Raji (cell line): ENCODE data around the gene NDRG4.

ENCODE experiments used
- POLR2A ChIP-seq: IDR thresholded peaks from 2 replicates; pipeline ENCODE4 v1.6.1; 2011; ENCODE audit warnings: low read depth, low read length, control low read depth; ENCODE audit not compliant: insufficient read depth

NDRG4 gene, protein sequence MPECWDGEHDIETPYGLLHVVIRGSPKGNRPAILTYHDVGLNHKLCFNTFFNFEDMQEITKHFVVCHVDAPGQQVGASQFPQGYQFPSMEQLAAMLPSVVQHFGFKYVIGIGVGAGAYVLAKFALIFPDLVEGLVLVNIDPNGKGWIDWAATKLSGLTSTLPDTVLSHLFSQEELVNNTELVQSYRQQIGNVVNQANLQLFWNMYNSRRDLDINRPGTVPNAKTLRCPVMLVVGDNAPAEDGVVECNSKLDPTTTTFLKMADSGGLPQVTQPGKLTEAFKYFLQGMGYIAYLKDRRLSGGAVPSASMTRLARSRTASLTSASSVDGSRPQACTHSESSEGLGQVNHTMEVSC

DNA sequence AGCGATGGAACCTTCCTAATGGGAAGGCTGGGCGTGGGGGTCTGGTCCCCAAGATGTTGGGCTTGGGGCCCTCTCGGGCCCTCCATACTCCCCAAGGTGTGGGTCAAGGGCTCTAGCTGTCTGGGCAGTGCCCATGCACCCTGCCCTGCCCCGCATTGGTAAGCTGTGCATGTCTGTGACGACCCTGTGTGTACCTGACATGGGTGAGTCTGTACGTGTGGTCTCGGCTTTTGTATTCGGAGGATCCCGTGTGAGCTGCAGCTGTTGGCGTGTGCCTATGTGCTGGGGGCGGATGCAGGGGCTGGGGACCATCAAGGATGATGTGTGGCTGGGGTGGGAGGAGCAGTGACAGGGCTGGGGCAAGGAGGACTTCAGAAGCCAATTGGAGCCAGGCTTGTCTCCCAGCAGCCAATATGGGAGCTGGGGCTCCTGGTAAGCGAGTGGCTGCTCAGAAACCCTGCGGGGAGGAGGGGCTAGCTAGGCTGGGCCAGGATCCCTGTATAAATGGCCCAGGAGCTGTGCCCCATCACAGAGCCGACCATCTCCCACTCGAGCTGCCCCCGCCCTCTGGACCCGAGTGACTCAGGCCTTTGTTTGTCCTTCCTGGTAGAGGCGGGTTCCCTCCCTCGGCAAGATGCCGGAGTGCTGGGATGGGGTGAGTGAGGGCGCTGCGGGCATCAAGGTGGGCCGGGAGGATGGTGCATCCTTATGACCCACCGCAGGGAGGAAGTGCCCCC is at the start of gene NDRG4:
Gene NDRG4 (plus strand): TSS at position 529 of the 737 bp plus-strand sequence. CDS start 106 bp downstream, at position 635.
- TF ChIP-seq POLR2A, result no peak

DNA sequence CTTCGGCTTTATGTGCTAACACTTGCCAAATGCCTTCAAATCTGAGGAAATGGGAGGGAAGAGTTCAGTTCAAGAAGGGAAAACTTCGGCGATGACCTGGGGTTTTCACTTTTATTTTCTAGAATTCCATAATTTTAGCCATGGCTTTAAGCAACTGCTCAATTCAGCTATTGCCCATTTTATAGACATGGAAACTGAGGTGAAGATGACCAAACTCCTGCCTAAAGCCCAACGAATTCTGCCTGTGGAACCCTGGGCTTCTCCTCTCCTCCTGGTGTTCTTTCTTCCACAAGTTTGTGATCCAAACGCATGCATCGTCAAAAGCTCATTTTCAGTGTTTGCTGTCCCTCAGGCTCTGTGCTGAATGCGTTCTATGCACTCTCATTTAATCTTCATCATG is 49.4 kb upstream of the NDRG4 start:
- no peak for TF ChIP-seq POLR2A

DNA sequence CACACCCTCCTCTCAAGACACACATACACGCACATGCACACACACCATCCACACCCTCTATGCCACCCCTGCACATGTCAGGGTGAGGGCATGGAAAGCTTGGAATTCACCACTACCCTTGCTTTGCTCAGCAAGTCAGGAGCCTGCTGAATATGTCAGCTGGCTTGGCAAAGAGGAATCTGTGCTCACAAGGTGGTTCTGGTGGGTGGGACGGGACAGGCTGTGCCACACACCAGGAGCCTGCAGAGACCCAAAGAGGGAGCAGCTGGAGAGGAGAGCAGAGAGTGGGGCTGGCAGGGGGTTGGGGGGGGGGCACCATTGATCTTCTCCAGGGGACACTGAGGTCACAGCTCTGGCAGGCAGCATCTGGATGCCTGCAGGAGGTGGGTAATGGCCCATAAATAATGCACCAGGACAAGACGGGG is 48.7 kb upstream of the NDRG4 start:
- no peak for TF ChIP-seq POLR2A

DNA sequence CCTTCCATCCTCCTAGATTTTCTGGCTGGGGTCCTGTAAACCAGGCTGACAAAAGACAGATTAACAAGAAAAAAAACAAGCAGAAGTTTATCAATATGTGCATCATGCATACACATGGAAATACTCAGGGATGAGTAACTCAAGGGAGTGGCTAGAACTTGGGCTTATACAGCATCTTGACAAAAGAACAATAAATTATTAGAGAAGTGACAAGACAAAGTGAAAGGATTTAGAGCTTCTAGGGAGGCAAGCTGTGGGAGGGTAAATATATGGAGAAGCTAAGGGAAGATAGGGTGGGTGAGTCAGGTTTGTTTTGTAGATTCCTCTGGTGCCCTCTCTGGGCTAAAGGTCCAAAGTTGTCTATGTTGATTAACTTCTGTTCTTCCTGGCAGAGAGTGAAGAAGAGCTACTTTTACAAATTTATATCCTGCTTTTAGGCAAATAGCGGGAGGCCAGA is 48.0 kb upstream of the NDRG4 start:
- TF ChIP-seq POLR2A, result no peak

DNA sequence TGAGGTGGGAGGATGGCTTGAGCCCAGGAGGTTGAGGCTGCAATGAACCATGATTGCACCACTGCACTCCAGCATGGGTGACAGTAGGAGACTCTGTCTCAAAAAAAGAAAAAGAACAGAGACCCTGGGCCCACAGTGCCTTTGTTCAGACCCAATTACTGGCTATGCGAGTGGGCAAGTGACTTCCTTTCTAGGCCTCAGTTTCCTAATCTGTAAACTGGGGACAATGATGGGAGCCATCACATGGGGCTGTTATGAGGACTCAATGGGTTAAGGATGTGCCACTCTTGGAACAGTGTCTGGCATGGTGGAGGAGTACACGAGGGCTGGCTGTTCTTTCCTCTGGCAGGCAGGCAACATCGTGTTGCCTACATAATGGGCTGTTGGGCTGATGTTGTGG is 47.3 kb upstream of the NDRG4 start:
- no peak for TF ChIP-seq POLR2A

DNA sequence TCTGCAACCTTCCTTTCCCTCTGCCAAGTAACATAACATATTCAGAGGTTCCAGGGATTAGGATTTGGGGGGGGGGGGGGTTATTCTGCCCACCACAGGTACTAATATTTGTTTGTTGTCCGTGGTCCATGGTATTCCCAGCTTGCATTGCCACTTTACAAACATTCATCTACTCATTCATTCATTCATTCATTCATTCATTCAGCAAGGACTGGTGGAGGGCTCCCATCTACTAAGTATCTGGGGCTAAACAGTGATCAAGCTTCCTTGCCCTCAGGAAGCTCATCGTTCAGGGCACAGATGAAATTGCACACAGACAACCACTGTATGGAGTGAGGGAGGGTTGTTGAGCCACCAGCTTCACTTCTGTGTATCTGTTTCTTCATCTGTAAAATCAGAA is 45.8 kb upstream of the NDRG4 start:
- TF ChIP-seq POLR2A, result no peak

DNA sequence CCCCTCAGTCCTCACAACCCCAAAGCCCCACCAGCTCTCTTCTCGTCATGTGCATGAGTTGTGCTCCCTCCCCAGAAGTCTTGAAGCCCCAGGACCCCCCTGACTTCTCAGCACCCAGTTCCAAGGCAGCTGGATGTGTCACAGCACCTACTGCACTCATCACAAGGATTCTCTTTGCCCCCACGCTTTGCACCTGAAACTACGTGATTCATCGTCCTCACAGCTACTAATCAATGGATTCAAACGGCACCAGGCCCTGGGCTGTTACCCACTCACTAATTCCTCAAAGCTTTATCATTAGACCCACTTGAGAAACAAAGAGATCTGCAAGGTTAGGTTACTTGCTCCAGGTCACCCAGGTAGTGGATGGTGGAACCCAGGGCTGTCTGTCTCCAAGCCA is 45.1 kb upstream of the NDRG4 start:
- no peak for TF ChIP-seq POLR2A

DNA sequence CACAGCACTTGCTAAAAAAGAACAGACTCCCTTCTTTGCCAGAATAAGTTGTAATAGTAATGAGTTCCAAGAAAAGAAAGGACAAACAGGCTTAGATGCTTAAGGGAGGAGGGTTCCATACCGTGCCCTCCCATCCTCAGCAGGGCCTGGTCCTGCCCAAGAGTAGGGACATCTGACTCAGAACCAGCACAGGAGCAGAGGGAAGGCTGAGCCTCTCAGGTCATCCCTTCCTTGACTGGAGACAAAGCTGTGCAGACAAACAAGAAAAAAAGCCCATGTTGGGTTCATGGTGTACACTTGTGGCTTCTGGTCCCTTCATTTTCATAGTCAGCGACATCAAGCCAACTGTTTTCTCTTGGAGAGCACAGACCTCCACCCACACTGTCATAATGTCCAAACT is 44.2 kb upstream of the NDRG4 start:
- no peak for TF ChIP-seq POLR2A

DNA sequence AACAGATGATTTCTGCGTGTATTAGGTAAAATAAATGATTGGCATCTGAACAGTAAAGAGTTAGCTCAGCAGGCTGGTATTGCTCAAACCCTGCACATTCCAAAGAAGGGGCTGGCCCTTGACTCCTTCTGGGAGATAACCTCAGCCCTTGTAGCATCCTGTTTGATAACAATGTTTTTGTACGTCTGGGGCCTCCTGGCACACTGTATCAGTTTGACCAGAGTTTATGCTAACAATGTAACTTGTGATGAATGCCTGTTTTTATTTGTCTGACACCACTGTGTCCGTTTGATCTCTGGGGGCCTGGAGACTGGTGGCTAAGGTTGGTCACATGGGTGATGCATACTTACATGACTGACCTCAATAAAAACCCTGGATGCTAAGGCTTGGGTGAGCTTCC is 43.8 kb upstream of the NDRG4 start:
- TF ChIP-seq POLR2A, result no peak

DNA sequence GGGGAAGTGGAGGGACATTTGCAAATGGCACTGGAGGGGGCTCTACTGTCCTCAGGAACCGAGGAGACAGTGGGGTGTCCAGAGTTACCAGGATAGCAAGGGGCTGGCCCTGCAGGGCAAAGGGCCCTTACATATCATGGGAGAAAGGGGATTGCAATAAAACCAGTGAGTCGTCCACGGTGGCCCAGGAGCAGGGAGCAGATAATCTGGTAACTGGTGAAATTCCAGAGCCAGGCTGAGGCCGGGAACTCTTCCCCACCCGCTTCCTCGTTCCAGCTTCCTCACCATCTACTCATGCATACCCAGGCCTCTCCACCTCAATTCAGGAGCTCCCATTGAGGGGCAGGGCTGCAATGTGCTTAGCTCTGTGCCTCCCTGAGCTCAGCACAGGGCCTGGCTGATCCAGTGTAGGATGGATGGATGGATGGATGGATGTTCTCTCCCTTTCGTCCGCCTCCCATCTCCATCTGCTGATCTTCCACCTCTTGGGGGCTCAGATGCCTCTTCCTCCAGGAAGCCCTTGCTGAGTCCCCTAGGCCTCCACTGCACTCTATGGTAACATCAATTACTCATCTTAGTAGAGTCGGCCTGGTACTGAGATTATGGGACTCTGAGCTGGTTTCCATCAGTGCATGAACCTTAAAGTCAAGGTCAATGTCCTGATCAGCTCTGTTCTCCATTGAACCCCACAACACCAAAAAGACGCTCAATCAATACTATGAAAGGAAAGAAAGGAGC is 41.2 kb upstream of the NDRG4 start:
- TF ChIP-seq POLR2A, result no peak

DNA sequence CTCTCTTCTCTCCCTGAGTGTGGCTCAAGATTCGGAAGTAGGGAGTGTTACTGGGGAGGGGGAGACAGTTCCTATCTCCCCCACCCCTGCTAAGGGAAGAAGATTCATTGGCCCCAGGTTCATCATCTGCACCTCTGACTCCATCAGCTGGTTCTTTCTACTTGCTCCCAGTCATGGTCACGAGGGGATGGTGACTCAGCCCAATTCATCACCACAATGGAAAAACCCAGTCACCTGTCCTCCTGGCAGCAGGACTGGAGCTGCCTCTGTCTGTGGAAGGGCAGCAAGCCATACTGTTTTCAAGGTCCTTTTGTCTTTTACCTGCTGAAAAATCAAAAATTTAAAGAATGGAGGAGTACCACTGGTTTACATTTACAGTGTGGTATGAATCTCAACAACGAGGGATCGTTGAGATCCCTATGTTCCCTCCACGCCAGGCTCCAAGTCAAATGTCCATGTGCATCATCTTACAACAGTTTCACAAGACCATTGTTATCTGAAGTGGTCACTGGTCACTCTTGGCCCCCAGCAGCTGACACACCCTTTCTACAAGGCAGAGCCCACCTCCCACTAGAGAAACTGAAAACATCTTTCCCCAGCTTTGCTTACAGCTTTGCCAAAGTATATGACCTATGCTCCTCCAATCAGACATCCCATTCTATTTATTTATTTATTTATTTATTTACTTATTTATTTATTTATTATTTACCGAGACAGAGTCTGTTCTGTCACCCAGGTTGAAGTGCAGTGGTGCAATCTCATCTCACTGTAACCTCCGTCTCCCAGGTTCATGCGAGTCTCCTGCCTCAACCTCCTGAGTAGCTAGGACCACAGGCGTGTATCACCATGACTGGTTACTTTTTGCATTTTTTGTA is 40.4 kb upstream of the NDRG4 start:
- no peak for TF ChIP-seq POLR2A

DNA sequence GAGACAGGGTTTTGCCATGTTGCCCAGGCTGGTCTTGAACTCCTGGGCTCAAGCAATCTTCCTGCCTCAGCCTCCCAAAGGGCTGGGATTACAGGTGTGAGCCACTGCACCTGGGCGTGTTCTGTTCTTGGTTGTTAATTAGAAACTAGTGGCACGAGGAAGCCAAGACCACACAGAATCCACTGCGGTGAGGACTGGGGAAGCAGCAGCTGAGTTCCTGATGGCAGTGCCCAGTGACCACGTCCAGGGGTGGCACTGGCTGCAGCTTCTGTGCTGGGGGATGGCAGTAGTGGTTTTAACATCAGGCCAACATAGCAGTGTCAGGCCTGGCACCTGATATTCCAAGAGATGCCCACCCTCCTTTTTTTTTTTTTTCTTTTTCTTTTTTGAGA is 39.7 kb upstream of the NDRG4 start:
- no peak for TF ChIP-seq POLR2A

DNA sequence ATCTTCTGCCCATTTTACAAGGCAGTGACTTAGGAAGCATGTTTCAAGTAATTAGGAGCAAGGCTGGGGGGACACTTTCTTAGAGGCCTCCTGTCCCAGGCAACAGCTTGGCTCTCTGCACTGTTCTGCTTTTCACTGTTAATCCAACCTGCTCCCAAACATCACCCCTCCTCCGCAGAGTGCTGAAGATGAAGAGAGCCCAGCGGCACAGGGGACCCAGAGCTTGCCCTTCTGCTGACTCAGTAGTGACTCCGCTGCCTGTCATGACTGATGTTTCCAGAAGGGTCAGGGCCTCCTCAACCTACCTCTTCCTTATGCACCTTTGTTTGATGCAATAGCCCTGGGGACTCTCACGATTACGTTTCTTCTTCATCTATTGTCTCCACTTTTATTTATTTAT is 38.9 kb upstream of the NDRG4 start:
- TF ChIP-seq POLR2A, result no peak

DNA sequence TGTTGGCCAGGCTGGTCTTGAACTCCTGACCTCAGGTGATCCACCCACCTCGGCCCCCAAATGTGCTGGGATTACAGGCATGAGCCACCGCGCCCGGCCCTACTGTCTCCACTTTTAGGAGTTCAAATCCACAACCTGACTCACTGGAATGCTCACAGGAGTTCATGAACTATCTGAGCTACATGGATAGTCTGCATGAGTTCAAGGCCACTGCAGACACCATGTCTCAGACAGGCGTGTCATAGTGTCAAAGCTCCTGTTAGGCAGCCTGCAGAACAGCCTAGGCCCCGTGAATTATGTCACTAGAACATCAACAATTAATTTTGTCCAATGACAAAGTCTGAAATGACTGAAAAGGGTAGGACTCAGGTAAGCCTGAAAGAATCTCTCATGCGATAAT is 38.3 kb upstream of the NDRG4 start:
- TF ChIP-seq POLR2A, result no peak

DNA sequence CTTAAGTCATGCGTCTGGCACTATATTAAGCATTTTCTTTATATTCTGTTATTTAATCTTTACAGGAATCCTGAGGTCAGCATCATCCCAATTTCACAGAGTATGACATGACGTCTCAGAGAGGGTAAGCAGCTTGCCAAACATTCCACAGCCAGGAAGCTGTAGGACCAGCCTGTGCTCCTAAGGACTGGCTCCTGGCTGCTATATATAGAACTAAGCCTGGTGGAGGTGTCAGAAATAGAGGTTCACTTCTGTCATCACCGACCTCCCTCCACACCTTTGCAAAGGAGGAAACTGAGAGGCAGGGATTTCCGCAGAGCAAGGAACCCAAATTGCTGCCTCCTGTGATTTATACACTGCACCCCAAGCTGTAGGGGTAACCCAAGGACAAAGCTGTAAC is 37.9 kb upstream of the NDRG4 start:
- no peak for TF ChIP-seq POLR2A
